ENCODE measurements around the gene MAML2. TPM values are rescaled to one million over a fixed set of nuclear protein-coding genes. Genes with fewer than 3 reads are reported as not detected.

Gene MAML2
- total RNA-seq, 1 experiment from 2014 or later, result 2.9 TPM

GRCh38 chr11:96098511-96099241 is 244.3 kb downstream of the MAML2 start:
- Histone ChIP-seq H3K4me3 (ENCODE audit: low read depth in 2 of 2, low read length in 2 of 2) (no peak overlapping the region), H3K4me1 (ENCODE audit: control insufficient read depth, insufficient read depth, low read length) (no peaks in the 10 kb centered on the region; the same call in 1 of the 2 replicates), H3K9me3 (ENCODE audit: control insufficient read depth, insufficient read depth, low read depth, low read length) (no peaks in the 10 kb centered on the region), H3K27me3 (ENCODE audit: control insufficient read depth, insufficient read depth, low read length) (no peaks in the 10 kb centered on the region), H3K36me3 (ENCODE audit: control insufficient read depth, insufficient read depth, low read length) (no peaks in the 10 kb centered on the region), H3K27ac (ENCODE audit: low read length) (no peak overlapping the region)
- no peak for DNase-seq (ENCODE audit: low read depth, low spot score)
- intact Hi-C loops (cut with micrococcal nuclease; ENCODE audit: unreplicated experiment) (no loop called here), in situ Hi-C loops (cut with HindIII; ENCODE audit: low pct_unique_long_range_greater_than_20kb, low sequenced_read_pairs) (no loop called here)
- POLR2A ChIA-PET, result no interaction called here
- TF ChIP-seq, protein P1, sequence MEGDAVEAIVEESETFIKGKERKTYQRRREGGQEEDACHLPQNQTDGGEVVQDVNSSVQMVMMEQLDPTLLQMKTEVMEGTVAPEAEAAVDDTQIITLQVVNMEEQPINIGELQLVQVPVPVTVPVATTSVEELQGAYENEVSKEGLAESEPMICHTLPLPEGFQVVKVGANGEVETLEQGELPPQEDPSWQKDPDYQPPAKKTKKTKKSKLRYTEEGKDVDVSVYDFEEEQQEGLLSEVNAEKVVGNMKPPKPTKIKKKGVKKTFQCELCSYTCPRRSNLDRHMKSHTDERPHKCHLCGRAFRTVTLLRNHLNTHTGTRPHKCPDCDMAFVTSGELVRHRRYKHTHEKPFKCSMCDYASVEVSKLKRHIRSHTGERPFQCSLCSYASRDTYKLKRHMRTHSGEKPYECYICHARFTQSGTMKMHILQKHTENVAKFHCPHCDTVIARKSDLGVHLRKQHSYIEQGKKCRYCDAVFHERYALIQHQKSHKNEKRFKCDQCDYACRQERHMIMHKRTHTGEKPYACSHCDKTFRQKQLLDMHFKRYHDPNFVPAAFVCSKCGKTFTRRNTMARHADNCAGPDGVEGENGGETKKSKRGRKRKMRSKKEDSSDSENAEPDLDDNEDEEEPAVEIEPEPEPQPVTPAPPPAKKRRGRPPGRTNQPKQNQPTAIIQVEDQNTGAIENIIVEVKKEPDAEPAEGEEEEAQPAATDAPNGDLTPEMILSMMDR (IDR thresholded peaks at IDR 0.05), result no peak
- no peak for TF ChIP-seq TCF7L2 (IDR thresholded peaks at IDR 0.05; ENCODE audit: low read depth, low read length)
- no peak for ATAC-seq
- BruUV-seq (replicated peaks), result no TSS peak
- CTCF ChIA-PET, result no interaction called here

DNA sequence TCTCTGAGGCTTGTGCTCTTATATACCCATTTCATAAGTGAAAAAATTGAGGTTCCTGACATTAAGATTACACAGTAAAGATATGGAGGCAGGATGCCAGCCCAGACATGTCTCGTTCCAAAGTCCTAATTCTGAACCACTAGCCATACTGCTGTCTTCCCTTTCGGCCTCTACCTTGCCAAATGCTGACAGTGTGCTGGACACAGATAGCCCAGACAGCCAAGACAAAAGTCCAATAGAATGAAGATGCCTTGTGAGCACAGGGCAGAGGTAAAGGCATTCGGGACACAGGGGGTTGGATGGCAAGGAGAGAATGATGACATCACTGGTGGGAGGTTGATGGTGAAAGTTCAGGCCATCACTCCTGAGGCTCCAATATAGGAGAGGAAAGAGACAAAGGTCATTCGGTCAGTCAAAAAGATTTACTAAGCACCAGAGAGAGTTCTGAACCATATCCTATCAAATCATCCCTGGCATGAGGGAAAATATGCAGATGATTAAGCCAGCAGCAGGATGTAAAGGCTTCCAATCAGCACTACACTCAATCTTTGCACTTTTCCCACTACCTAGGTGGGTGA is 245.1 kb downstream of the MAML2 start:
- no peak for DNase-seq (ENCODE audit: low read depth, low spot score)
- intact Hi-C loops (cut with micrococcal nuclease; ENCODE audit: unreplicated experiment), result no loop called here

GRCh38 chr11:96096360-96096759 is 246.6 kb downstream of the MAML2 start:
- DNase-seq (ENCODE audit: low read depth, low spot score) (no peak), ATAC-seq (no peak)
- H3K9me3 ChIP-seq (ENCODE audit: control insufficient read depth, insufficient read depth, low read depth, low read length), result no peaks in the 10 kb centered on the region
- H3K4me3 ChIP-seq (ENCODE audit: low read depth in 2 of 2, low read length in 2 of 2), result no peak overlapping the region
- CTCF ChIA-PET, result no interaction called here
- H3K27me3 ChIP-seq (ENCODE audit: control insufficient read depth, insufficient read depth, low read length), result no peaks in the 10 kb centered on the region
- H3K4me1 ChIP-seq (ENCODE audit: control insufficient read depth, insufficient read depth, low read length), result no peaks in the 10 kb centered on the region; the same call in 1 of the 2 replicates
- intact Hi-C loops (cut with micrococcal nuclease; ENCODE audit: unreplicated experiment), result no loop called here
- TF ChIP-seq, protein P1 (IDR thresholded peaks at IDR 0.05), result no peak
- TF ChIP-seq, protein P2, sequence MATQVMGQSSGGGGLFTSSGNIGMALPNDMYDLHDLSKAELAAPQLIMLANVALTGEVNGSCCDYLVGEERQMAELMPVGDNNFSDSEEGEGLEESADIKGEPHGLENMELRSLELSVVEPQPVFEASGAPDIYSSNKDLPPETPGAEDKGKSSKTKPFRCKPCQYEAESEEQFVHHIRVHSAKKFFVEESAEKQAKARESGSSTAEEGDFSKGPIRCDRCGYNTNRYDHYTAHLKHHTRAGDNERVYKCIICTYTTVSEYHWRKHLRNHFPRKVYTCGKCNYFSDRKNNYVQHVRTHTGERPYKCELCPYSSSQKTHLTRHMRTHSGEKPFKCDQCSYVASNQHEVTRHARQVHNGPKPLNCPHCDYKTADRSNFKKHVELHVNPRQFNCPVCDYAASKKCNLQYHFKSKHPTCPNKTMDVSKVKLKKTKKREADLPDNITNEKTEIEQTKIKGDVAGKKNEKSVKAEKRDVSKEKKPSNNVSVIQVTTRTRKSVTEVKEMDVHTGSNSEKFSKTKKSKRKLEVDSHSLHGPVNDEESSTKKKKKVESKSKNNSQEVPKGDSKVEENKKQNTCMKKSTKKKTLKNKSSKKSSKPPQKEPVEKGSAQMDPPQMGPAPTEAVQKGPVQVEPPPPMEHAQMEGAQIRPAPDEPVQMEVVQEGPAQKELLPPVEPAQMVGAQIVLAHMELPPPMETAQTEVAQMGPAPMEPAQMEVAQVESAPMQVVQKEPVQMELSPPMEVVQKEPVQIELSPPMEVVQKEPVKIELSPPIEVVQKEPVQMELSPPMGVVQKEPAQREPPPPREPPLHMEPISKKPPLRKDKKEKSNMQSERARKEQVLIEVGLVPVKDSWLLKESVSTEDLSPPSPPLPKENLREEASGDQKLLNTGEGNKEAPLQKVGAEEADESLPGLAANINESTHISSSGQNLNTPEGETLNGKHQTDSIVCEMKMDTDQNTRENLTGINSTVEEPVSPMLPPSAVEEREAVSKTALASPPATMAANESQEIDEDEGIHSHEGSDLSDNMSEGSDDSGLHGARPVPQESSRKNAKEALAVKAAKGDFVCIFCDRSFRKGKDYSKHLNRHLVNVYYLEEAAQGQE (IDR thresholded peaks at IDR 0.05; ENCODE audit: insufficient read depth in 1 of 2, low read depth in 2 of 2, low read length in 1 of 2), result no peak
- POLR2A ChIA-PET, result no interaction called here
- in situ Hi-C loops (cut with HindIII; ENCODE audit: low pct_unique_long_range_greater_than_20kb, low sequenced_read_pairs), result no loop called here
- no peak overlapping the region for H3K27ac ChIP-seq (ENCODE audit: low read length)
- H3K36me3 ChIP-seq (ENCODE audit: control insufficient read depth, insufficient read depth, low read length), result no peaks in the 10 kb centered on the region
- BruUV-seq (replicated peaks), result no TSS peak

More for the DNA sequence above, 245.1 kb downstream of the MAML2 start:
- ChIA-PET CTCF (no interaction called here), POLR2A (no interaction called here)
- no TSS peak for BruUV-seq (replicated peaks)
- H3K36me3 ChIP-seq (ENCODE audit: control insufficient read depth, insufficient read depth, low read length), result no peaks in the 10 kb centered on the region
- ATAC-seq, result no peak
- H3K4me3 ChIP-seq (ENCODE audit: low read depth in 2 of 2, low read length in 2 of 2), result no peak overlapping the region
- H3K4me1 ChIP-seq (ENCODE audit: control insufficient read depth, insufficient read depth, low read length), result no peaks in the 10 kb centered on the region; the same call in 1 of the 2 replicates
- in situ Hi-C loops (cut with HindIII; ENCODE audit: low pct_unique_long_range_greater_than_20kb, low sequenced_read_pairs), result no loop called here
- H3K27me3 ChIP-seq (ENCODE audit: control insufficient read depth, insufficient read depth, low read length), result no peaks in the 10 kb centered on the region
- H3K9me3 ChIP-seq (ENCODE audit: control insufficient read depth, insufficient read depth, low read depth, low read length), result no peaks in the 10 kb centered on the region
- TF ChIP-seq, protein P1 (IDR thresholded peaks at IDR 0.05), result no peak
- no peak for TF ChIP-seq SIN3A (IDR thresholded peaks at IDR 0.05; ENCODE audit: borderline replicate concordance, insufficient read depth, low read depth, low read length)
- no peak overlapping the region for H3K27ac ChIP-seq (ENCODE audit: low read length)

Measured in Panc1 (cell line).